Measurements from ENCODE around the gene ANKRD39.

The ANKRD39 gene

GRCh38 chr2:96842600-96842999 lies 15.2 kb downstream of the ANKRD39 start:
- TF ChIP-seq TAF1 (IDR thresholded peaks at IDR 0.05; ENCODE audit: borderline replicate concordance, insufficient read depth, low read length) (no peak), REST (IDR thresholded peaks at IDR 0.05; ENCODE audit: insufficient read depth in 1 of 2, low read depth in 2 of 2, low read length in 2 of 2) (no peak), SIN3A (IDR thresholded peaks at IDR 0.05; ENCODE audit: borderline replicate concordance, insufficient read depth, low read length) (no peak), POLR2AphosphoS5 (IDR thresholded peaks at IDR 0.05; ENCODE audit: low read depth, low read length) (no peak), FOXP2 (optimal IDR thresholded peaks at IDR 0.05; ENCODE audit: borderline replicate concordance, extremely low read depth, extremely low read length, insufficient read depth) (no peak)

GRCh38 chr2:96841701-96842495 lies 15.9 kb downstream of the ANKRD39 start:
- no peak for TF ChIP-seq TAF1 (IDR thresholded peaks at IDR 0.05; ENCODE audit: borderline replicate concordance, insufficient read depth, low read length)
- TF ChIP-seq REST (IDR thresholded peaks at IDR 0.05; ENCODE audit: insufficient read depth in 1 of 2, low read depth in 2 of 2, low read length in 2 of 2), result no peak
- TF ChIP-seq SIN3A (IDR thresholded peaks at IDR 0.05; ENCODE audit: borderline replicate concordance, insufficient read depth, low read length), result no peak
- TF ChIP-seq POLR2AphosphoS5 (IDR thresholded peaks at IDR 0.05; ENCODE audit: low read depth, low read length), result no peak
- no peak for TF ChIP-seq FOXP2 (optimal IDR thresholded peaks at IDR 0.05; ENCODE audit: borderline replicate concordance, extremely low read depth, extremely low read length, insufficient read depth)

- TF ChIP-seq FOXP2 (optimal IDR thresholded peaks at IDR 0.05; ENCODE audit: borderline replicate concordance, extremely low read depth, extremely low read length, insufficient read depth) (no peak), TAF1 (IDR thresholded peaks at IDR 0.05; ENCODE audit: borderline replicate concordance, insufficient read depth, low read length) (no peak), REST (IDR thresholded peaks at IDR 0.05; ENCODE audit: insufficient read depth in 1 of 2, low read depth in 2 of 2, low read length in 2 of 2) (no peak), SIN3A (IDR thresholded peaks at IDR 0.05; ENCODE audit: borderline replicate concordance, insufficient read depth, low read length) (no peak), POLR2AphosphoS5 (IDR thresholded peaks at IDR 0.05; ENCODE audit: low read depth, low read length) (no peak)
Measured at GRCh38 chr2:96839875-96840850, 17.7 kb downstream of the ANKRD39 start.

- TF ChIP-seq FOXP2 (optimal IDR thresholded peaks at IDR 0.05; ENCODE audit: borderline replicate concordance, extremely low read depth, extremely low read length, insufficient read depth) (no peak), TAF1 (IDR thresholded peaks at IDR 0.05; ENCODE audit: borderline replicate concordance, insufficient read depth, low read length) (no peak), REST (IDR thresholded peaks at IDR 0.05; ENCODE audit: insufficient read depth in 1 of 2, low read depth in 2 of 2, low read length in 2 of 2) (no peak), POLR2AphosphoS5 (IDR thresholded peaks at IDR 0.05; ENCODE audit: low read depth, low read length) (no peak), SIN3A (IDR thresholded peaks at IDR 0.05; ENCODE audit: borderline replicate concordance, insufficient read depth, low read length) (no peak)
Measured at GRCh38 chr2:96839293-96839874, 18.4 kb downstream of the ANKRD39 start.

Data from PFSK-1 (cell line).